SU-DHL-6 (cell line): Measurements from ENCODE around the gene MAST2.

ENCODE experiments used
- H2AFZ ChIP-seq: fragments of 200-600 bp; sonication (generic); 2 replicates; pipeline ENCODE4 v1.6.1; 2014; ENCODE audit warnings: low read depth, mild to moderate bottlenecking, moderate library complexity, mixed read lengths, antibody characterized with exemption, low read length; ENCODE audit not compliant: severe bottlenecking
- H3F3A ChIP-seq: fragments of 200-600 bp; shearing (Covaris generic); 2 replicates; pipeline ENCODE4 v1.6.0; 2016; ENCODE audit warnings: antibody characterized with exemption, mild to moderate bottlenecking; ENCODE audit not compliant: insufficient read depth
- H3K27ac ChIP-seq: fragments of 200-600 bp; sonication (generic); 2 replicates; pipeline ENCODE4 v1.5.1; 2016; ENCODE audit warnings: low read depth, mild to moderate bottlenecking, low read length, moderate library complexity, mixed read lengths
- H3K27me3 ChIP-seq: fragments of 200-600 bp; sonication (generic), shearing (Covaris generic); 2 replicates; pipeline ENCODE4 v1.6.0; 2014; ENCODE audit warnings: mild to moderate bottlenecking, low read length
- H3K36me3 ChIP-seq: fragments of 200-600 bp; sonication (generic); 2 replicates; pipeline ENCODE4 v1.6.1; 2014; ENCODE audit warnings: mild to moderate bottlenecking, low read length, mixed read lengths
- H3K4me2 ChIP-seq: fragments of 300-600, 200-600 bp; shearing (Covaris generic), sonication (generic); 2 replicates; pipeline ENCODE4 v1.6.0; 2014; ENCODE audit warnings: low read length, low read depth, mild to moderate bottlenecking; ENCODE audit not compliant: poor library complexity, severe bottlenecking
- H3K4me3 ChIP-seq: fragments of 200-600 bp; sonication (generic); 2 replicates; pipeline ENCODE4 v1.5.1; 2014; ENCODE audit warnings: antibody characterized with exemption, low read length, mild to moderate bottlenecking, mixed read lengths; ENCODE audit not compliant: insufficient read depth, poor library complexity, severe bottlenecking
- H3K79me2 ChIP-seq: fragments of 200-600 bp; sonication (generic); 2 replicates; pipeline ENCODE4 v1.6.1; 2014; ENCODE audit warnings: mild to moderate bottlenecking, low read length, moderate library complexity; ENCODE audit not compliant: insufficient read depth
- H3K9ac ChIP-seq: fragments of 200-600 bp; sonication (generic); 2 replicates; pipeline ENCODE4 v1.7.0; 2014; ENCODE audit warnings: mild to moderate bottlenecking, low read length
- H3K9me2 ChIP-seq: fragments of 200-600 bp; sonication (generic); replicated peaks from 2 replicates; pipeline ENCODE4 v1.6.1; 2014; ENCODE audit warnings: low read length; ENCODE audit not compliant: insufficient read depth
- H3K9me3 ChIP-seq: fragments of 200-600 bp; sonication (generic); 2 replicates; pipeline ENCODE4 v1.6.1; 2014; ENCODE audit warnings: low read length, mixed read lengths; ENCODE audit not compliant: insufficient read depth
- H4K20me1 ChIP-seq: fragments of 200-600 bp; sonication (generic); 2 replicates; pipeline ENCODE4 v1.6.1; 2014; ENCODE audit warnings: low read depth, mild to moderate bottlenecking, antibody characterized with exemption, low read length, moderate library complexity, mixed read lengths
- CTCF ChIP-seq: fragments of 200-600 bp; sonication (generic); IDR thresholded peaks from one replicate; pipeline ENCODE4 v1.5.1; 2017; ENCODE audit warnings: antibody characterized with exemption, mild to moderate bottlenecking, low read length, moderate library complexity; ENCODE audit not compliant: insufficient read depth, poor library complexity, severe bottlenecking
- EZH2phosphoT487 ChIP-seq: fragments of 200-600 bp; sonication (generic), shearing (Covaris generic); conservative IDR thresholded peaks from 2 replicates; pipeline ENCODE4 v1.6.1; 2018; ENCODE audit warnings: mild to moderate bottlenecking, antibody characterized with exemption, low read length, moderate library complexity, mixed read lengths

MAST2 gene

GRCh38 chr1:46076343-46076742 lies 272.9 kb downstream of the MAST2 start:
- no peak for TF ChIP-seq CTCF
- no peak for TF ChIP-seq EZH2phosphoT487
- Histone ChIP-seq H3K27ac (no peak overlapping the region), H3K4me3 (no peak overlapping the region), H3K36me3 (no peaks in the 10 kb centered on the region), H3K9me3 (no peaks in the 10 kb centered on the region), H4K20me1 (no peaks in the 10 kb centered on the region), H3K9me2 (no peaks in the 10 kb centered on the region), H2AFZ (no peak overlapping the region), H3F3A (no peaks in the 10 kb centered on the region), H3K27me3 (no peaks in the 10 kb centered on the region), H3K9ac (no peak overlapping the region), H3K4me2 (no peak overlapping the region), H3K79me2 (no peaks in the 10 kb centered on the region)

GRCh38 chr1:46077644-46078043 lies 274.2 kb downstream of the MAST2 start:
- Histone ChIP-seq H3K79me2 (no peaks in the 10 kb centered on the region), H3K27ac (no peak overlapping the region), H3K27me3 (no peaks in the 10 kb centered on the region), H2AFZ (no peak overlapping the region), H3K9ac (no peak overlapping the region), H3K9me2 (no peaks in the 10 kb centered on the region), H4K20me1 (no peaks in the 10 kb centered on the region), H3K4me2 (no peak overlapping the region), H3F3A (no peaks in the 10 kb centered on the region), H3K4me3 (no peak overlapping the region), H3K9me3 (no peaks in the 10 kb centered on the region), H3K36me3 (no peaks in the 10 kb centered on the region)
- no peak for TF ChIP-seq CTCF
- no peak for TF ChIP-seq EZH2phosphoT487

GRCh38 chr1:46080257-46080656 lies 276.8 kb downstream of the MAST2 start:
- Histone ChIP-seq H4K20me1 (no peaks in the 10 kb centered on the region), H2AFZ (no peak overlapping the region), H3K4me2 (no peak overlapping the region), H3K9me2 (no peaks in the 10 kb centered on the region), H3F3A (no peaks in the 10 kb centered on the region), H3K4me3 (no peak overlapping the region), H3K79me2 (no peaks in the 10 kb centered on the region), H3K27ac (no peak overlapping the region), H3K9me3 (peaks cover 7% of the 10 kb centered on the region; the same call in 1 of the 2 replicates), H3K9ac (no peak overlapping the region), H3K36me3 (0 out of 2 replicates have a peak, but pooled peaks cover 7% of the 10 kb centered on the region), H3K27me3 (no peaks in the 10 kb centered on the region)
- no peak for TF ChIP-seq EZH2phosphoT487
- TF ChIP-seq CTCF: no peak

- Histone ChIP-seq H3F3A (no peaks in the 10 kb centered on the region), H3K4me2 (no peak overlapping the region)
These were observed 277.8 kb downstream of the MAST2 start for GRCh38 chr1:46081206-46081605.

More at GRCh38 chr1:46081206-46081605, 277.8 kb downstream of the MAST2 start:
- no peaks in the 10 kb centered on the region for H3K27me3 ChIP-seq
- H2AFZ ChIP-seq: no peak overlapping the region
- H3K27ac ChIP-seq: no peak overlapping the region
- no peaks in the 10 kb centered on the region for H4K20me1 ChIP-seq
- H3K9me3 ChIP-seq: peaks cover 7% of the 10 kb centered on the region; the same call in 1 of the 2 replicates
- H3K79me2 ChIP-seq: no peaks in the 10 kb centered on the region
- 0 out of 2 replicates have a peak, but pooled peaks cover 7% of the 10 kb centered on the region for H3K36me3 ChIP-seq
- no peaks in the 10 kb centered on the region for H3K9me2 ChIP-seq
- no peak overlapping the region for H3K9ac ChIP-seq
- no peak overlapping the region for H3K4me3 ChIP-seq
- no peak for TF ChIP-seq CTCF
- no peak for TF ChIP-seq EZH2phosphoT487
